ENCODE data around the gene WDR64. TPM values are rescaled to one million over a fixed set of nuclear protein-coding genes. Genes with fewer than 3 reads are reported as not detected.

Gene WDR64
- polyA plus RNA-seq, 1 donor from 2014 or later, result 0.21 TPM

GRCh38 chr1:241688940-241689368 is 36.9 kb downstream of the WDR64 start:
- no peaks in the 10 kb centered on the region for H3K27me3 ChIP-seq (ENCODE audit: insufficient read depth, low read depth, low read length)
- H3K79me2 ChIP-seq (replicated peaks; ENCODE audit: insufficient read depth, low read length), result no peaks in the 10 kb centered on the region
- H3K36me3 ChIP-seq (ENCODE audit: insufficient read depth, low read length), result no peaks in the 10 kb centered on the region
- TF ChIP-seq EP300 (conservative IDR thresholded peaks at IDR 0.05; ENCODE audit: poor library complexity, severe bottlenecking), result no peak
- TF ChIP-seq EZH2 (IDR thresholded peaks at IDR 0.05; ENCODE audit: borderline replicate concordance, insufficient read depth, low read length, poor library complexity, severe bottlenecking), result no peak
- TF ChIP-seq CTCF (IDR thresholded peaks at IDR 0.05; ENCODE audit: poor library complexity, severe bottlenecking), result no peak
- TF ChIP-seq REST (IDR thresholded peaks at IDR 0.05; ENCODE audit: borderline replicate concordance), result no peak
- no peak overlapping the region for H3K27ac ChIP-seq (ENCODE audit: low read length)
- no peaks in the 10 kb centered on the region for H3K9me2 ChIP-seq (ENCODE audit: insufficient read depth, low read length)
- H3K9ac ChIP-seq (ENCODE audit: low read length), result no peak overlapping the region
- no peaks in the 10 kb centered on the region for H3K9me3 ChIP-seq (ENCODE audit: low read length)
- no peak overlapping the region for H2AFZ ChIP-seq (ENCODE audit: low read depth, low read length)
- H3F3A ChIP-seq (ENCODE audit: insufficient read depth, low read length, poor library complexity, severe bottlenecking), result no peaks in the 10 kb centered on the region
- H3K4me2 ChIP-seq (ENCODE audit: low read length), result no peak overlapping the region
- no peak overlapping the region for H3K4me3 ChIP-seq (ENCODE audit: low read length)
- H4K20me1 ChIP-seq (ENCODE audit: insufficient read depth), result no peaks in the 10 kb centered on the region

- no peak for TF ChIP-seq REST (IDR thresholded peaks at IDR 0.05; ENCODE audit: borderline replicate concordance)
- TF ChIP-seq EP300 (conservative IDR thresholded peaks at IDR 0.05; ENCODE audit: poor library complexity, severe bottlenecking), result no peak
- no peak for TF ChIP-seq EZH2 (IDR thresholded peaks at IDR 0.05; ENCODE audit: borderline replicate concordance, insufficient read depth, low read length, poor library complexity, severe bottlenecking)
- TF ChIP-seq MXI1 (conservative IDR thresholded peaks at IDR 0.05; ENCODE audit: poor library complexity, severe bottlenecking), result no peak
- no peak for TF ChIP-seq CTCF (IDR thresholded peaks at IDR 0.05; ENCODE audit: poor library complexity, severe bottlenecking)
- TF ChIP-seq TAF1 (IDR thresholded peaks at IDR 0.05; ENCODE audit: low read depth), result no peak
- no peak for TF ChIP-seq SMC3 (conservative IDR thresholded peaks at IDR 0.05; ENCODE audit: poor library complexity)
- Histone ChIP-seq H3K4me2 (ENCODE audit: low read length) (no peak overlapping the region), H3K27me3 (ENCODE audit: insufficient read depth, low read depth, low read length) (no peaks in the 10 kb centered on the region), H3K9ac (ENCODE audit: low read length) (no peak overlapping the region), H4K20me1 (ENCODE audit: insufficient read depth) (no peaks in the 10 kb centered on the region), H3K27ac (ENCODE audit: low read length) (no peak overlapping the region), H3K4me3 (ENCODE audit: low read length) (no peak overlapping the region), H3K79me2 (replicated peaks; ENCODE audit: insufficient read depth, low read length) (no peaks in the 10 kb centered on the region), H3F3A (ENCODE audit: insufficient read depth, low read length, poor library complexity, severe bottlenecking) (no peaks in the 10 kb centered on the region), H3K36me3 (ENCODE audit: insufficient read depth, low read length) (no peaks in the 10 kb centered on the region), H2AFZ (ENCODE audit: low read depth, low read length) (no peak overlapping the region), H3K9me2 (ENCODE audit: insufficient read depth, low read length) (no peaks in the 10 kb centered on the region), H3K9me3 (ENCODE audit: low read length) (no peaks in the 10 kb centered on the region)
Observed at GRCh38 chr1:241695246-241696171, 43.4 kb downstream of the WDR64 start.

Measured in neural cell (in vitro differentiated cells).